Measurements from ENCODE around the gene SHISA5. TPM values are rescaled to one million over a fixed set of nuclear protein-coding genes. Genes with fewer than 3 reads are reported as not detected.
"Not testable (repeated sequence)": the region's sequence is repeated elsewhere in the genome, so short reads cannot be mapped to it uniquely, and the experiment has no call there.

SHISA5 gene
- total RNA-seq, 3 donors from 2014 or later (not counting 1 experiment from before 2014, with no cell fraction given): 211 to 237 (median 218) TPM

GRCh38 chr3:48465237-48465530 is 38.8 kb downstream of the SHISA5 start:
- Mint-ChIP-seq H3K27ac (peak overlapping the region; percentile 97 to 99), H3K4me3 (peak overlapping the region; percentile 87), H3K36me3 (no peaks in the 10 kb centered on the region), H3K9me3 (no peaks in the 10 kb centered on the region), H3K4me1 (peaks cover 35 to 50% of the 10 kb centered on the region in 2 donors), H3K27me3 (ENCODE audit: low read depth in 2 of 2) (no peaks in the 10 kb centered on the region)
- Histone ChIP-seq H3K9me3 (ENCODE audit: control insufficient read depth, insufficient read depth, low read length) (no peaks in the 10 kb centered on the region), H3K27ac (ENCODE audit: low read length) (peak overlapping the region; percentile 98), H3K4me1 (ENCODE audit: control insufficient read depth, insufficient read depth, low read length) (peaks cover 53% of the 10 kb centered on the region), H3K4me3 (ENCODE audit: low read length) (no peak overlapping the region), H3K27me3 (ENCODE audit: control insufficient read depth, insufficient read depth, low read length) (no peaks in the 10 kb centered on the region), H3K36me3 (ENCODE audit: control insufficient read depth, insufficient read depth, low read length) (peaks cover 39% of the 10 kb centered on the region)
- intact Hi-C loops (cut with micrococcal nuclease): loop anchor here (5.0 kb wide), 1 partner anchor 42 kb away; no protein-coding TSS in a partner anchor
- no peak for TF ChIP-seq CTCF (IDR thresholded peaks at IDR 0.05)
- DNase-seq (no peak), ATAC-seq (no peak)
- 87% methylated on average over 7 of the region's 7 CpGs for WGBS (ENCODE audit: insufficient coverage)

- Mint-ChIP-seq H3K27ac (peak overlapping the region; percentile 97 to 99), H3K36me3 (no peaks in the 10 kb centered on the region), H3K27me3 (ENCODE audit: low read depth in 2 of 2) (no peaks in the 10 kb centered on the region), H3K9me3 (no peaks in the 10 kb centered on the region), H3K4me1 (peaks cover 31 to 46% of the 10 kb centered on the region in 2 donors), H3K4me3 (no peak overlapping the region)
- DNase-seq (no peak), ATAC-seq (no peak)
- intact Hi-C loops (cut with micrococcal nuclease): loop anchor here (5.0 kb wide), 1 partner anchor 43 kb away; no protein-coding TSS in a partner anchor
- WGBS (ENCODE audit: insufficient coverage): 98% methylated on average over 17 of the region's 17 CpGs
- peaks cover 49% of the 10 kb centered on the region for H3K4me1 ChIP-seq (ENCODE audit: control insufficient read depth, insufficient read depth, low read length)
- H3K27ac ChIP-seq (ENCODE audit: low read length): peak overlapping the region; percentile 98
- TF ChIP-seq CTCF (IDR thresholded peaks at IDR 0.05): no peak
- H3K4me3 ChIP-seq (ENCODE audit: low read length): no peak overlapping the region
- H3K27me3 ChIP-seq (ENCODE audit: control insufficient read depth, insufficient read depth, low read length): no peaks in the 10 kb centered on the region
- H3K9me3 ChIP-seq (ENCODE audit: control insufficient read depth, insufficient read depth, low read length): no peaks in the 10 kb centered on the region
- peaks cover 42% of the 10 kb centered on the region for H3K36me3 ChIP-seq (ENCODE audit: control insufficient read depth, insufficient read depth, low read length)
These were observed 39.2 kb downstream of the SHISA5 start for GRCh38 chr3:48464713-48465221.

GRCh38 chr3:48463703-48464102 is 40.3 kb downstream of the SHISA5 start:
- no peak for TF ChIP-seq CTCF (IDR thresholded peaks at IDR 0.05)
- no peak overlapping the region for H3K4me3 ChIP-seq (ENCODE audit: low read length)
- Mint-ChIP-seq H3K4me3 (no peak overlapping the region), H3K27me3 (ENCODE audit: low read depth in 2 of 2) (no peaks in the 10 kb centered on the region), H3K36me3 (no peaks in the 10 kb centered on the region), H3K4me1 (peaks cover 24 to 35% of the 10 kb centered on the region in 2 donors), H3K27ac (no peak overlapping the region), H3K9me3 (no peaks in the 10 kb centered on the region)
- no peaks in the 10 kb centered on the region for H3K27me3 ChIP-seq (ENCODE audit: control insufficient read depth, insufficient read depth, low read length)
- no peak overlapping the region for H3K27ac ChIP-seq (ENCODE audit: low read length)
- peaks cover 38% of the 10 kb centered on the region for H3K4me1 ChIP-seq (ENCODE audit: control insufficient read depth, insufficient read depth, low read length)
- H3K9me3 ChIP-seq (ENCODE audit: control insufficient read depth, insufficient read depth, low read length): no peaks in the 10 kb centered on the region
- ATAC-seq: no peak
- intact Hi-C loops (cut with micrococcal nuclease): no loop called here
- no peak for DNase-seq
- 90% methylated on average over 9 of the region's 9 CpGs for WGBS (ENCODE audit: insufficient coverage)
- H3K36me3 ChIP-seq (ENCODE audit: control insufficient read depth, insufficient read depth, low read length): peaks cover 43% of the 10 kb centered on the region

- H3K9me3 Mint-ChIP-seq; H3K27ac ChIP-seq (ENCODE audit: low read length); H3K9me3 ChIP-seq (ENCODE audit: control insufficient read depth, insufficient read depth, low read length); H3K36me3 Mint-ChIP-seq; H3K27me3 Mint-ChIP-seq (ENCODE audit: low read depth in 2 of 2); intact Hi-C loops (cut with micrococcal nuclease); H3K4me3 ChIP-seq (ENCODE audit: low read length); H3K27ac Mint-ChIP-seq; H3K4me3 Mint-ChIP-seq; H3K27me3 ChIP-seq (ENCODE audit: control insufficient read depth, insufficient read depth, low read length); DNase-seq; ATAC-seq: not testable (repeated sequence)
- Histone ChIP-seq H3K36me3 (ENCODE audit: control insufficient read depth, insufficient read depth, low read length) (peaks cover 34% of the 10 kb centered on the region), H3K4me1 (ENCODE audit: control insufficient read depth, insufficient read depth, low read length) (peaks cover 19% of the 10 kb centered on the region)
- peaks cover 11 to 16% of the 10 kb centered on the region in 2 donors for H3K4me1 Mint-ChIP-seq
- 98% methylated on average over 7 of the region's 7 CpGs for WGBS (ENCODE audit: insufficient coverage)
These were observed 42.2 kb downstream of the SHISA5 start for GRCh38 chr3:48461767-48462166.
